NCI-H526 (cell line): ENCODE results near the gene ZNF532.
"Not testable (repeated sequence)": the region's sequence is repeated elsewhere in the genome, so short reads cannot be mapped to it uniquely, and the experiment has no call there.

ENCODE experiments used
- DNase-seq, 2 experiments: peaks; one replicate each; lab custom pipeline; 2025; lab: John Stamatoyannopoulos, UW

ZNF532 gene

GRCh38 chr18:59008302-59008974 lies 143.8 kb downstream of the ZNF532 start:
- no peak for DNase-seq

- DNase-seq: no peak
Observed at GRCh38 chr18:59009846-59010245, 145.2 kb downstream of the ZNF532 start.

- DNase-seq: no peak
Observed at GRCh38 chr18:59011289-59011688, 146.6 kb downstream of the ZNF532 start.

- DNase-seq: no peak
Observed at GRCh38 chr18:59011786-59012185, 147.1 kb downstream of the ZNF532 start.

- no peak for DNase-seq
Observed at GRCh38 chr18:59012815-59013705, 148.4 kb downstream of the ZNF532 start.

GRCh38 chr18:59013744-59014143 lies 149.1 kb downstream of the ZNF532 start:
- no peak for DNase-seq

- DNase-seq: no peak
Observed at GRCh38 chr18:59015531-59016152, 151.0 kb downstream of the ZNF532 start.

- no peak for DNase-seq
Observed at GRCh38 chr18:59021500-59021899, 156.8 kb downstream of the ZNF532 start.

- no peak for DNase-seq
Observed at GRCh38 chr18:59022167-59022945, 157.7 kb downstream of the ZNF532 start.

GRCh38 chr18:59024829-59025228 lies 160.2 kb downstream of the ZNF532 start:
- DNase-seq: no peak

- not testable (repeated sequence) for DNase-seq
Observed at GRCh38 chr18:59025532-59025931, 160.9 kb downstream of the ZNF532 start.

- DNase-seq: no peak
Observed at GRCh38 chr18:59026364-59026763, 161.7 kb downstream of the ZNF532 start.

GRCh38 chr18:59026831-59027410 lies 162.2 kb downstream of the ZNF532 start:
- DNase-seq: no peak

GRCh38 chr18:59029663-59030429 lies 165.2 kb downstream of the ZNF532 start:
- DNase-seq: peak in 1 of 2 experiments; percentile 51

- DNase-seq: no peak
Observed at GRCh38 chr18:59032308-59032707, 167.6 kb downstream of the ZNF532 start.

GRCh38 chr18:59033359-59033758 lies 168.7 kb downstream of the ZNF532 start:
- no peak for DNase-seq

GRCh38 chr18:59033974-59034373 lies 169.3 kb downstream of the ZNF532 start:
- DNase-seq: no peak

GRCh38 chr18:59035591-59035990 lies 170.9 kb downstream of the ZNF532 start:
- no peak for DNase-seq
